ENCODE measurements around the gene EPHA6.
"Not testable (repeated sequence)": the region's sequence is repeated elsewhere in the genome, so short reads cannot be mapped to it uniquely, and the experiment has no call there.

The EPHA6 gene

GRCh38 chr3:97480696-97481289 is 666.4 kb downstream of the EPHA6 start:
- DNase-seq = not testable (repeated sequence)

DNA sequence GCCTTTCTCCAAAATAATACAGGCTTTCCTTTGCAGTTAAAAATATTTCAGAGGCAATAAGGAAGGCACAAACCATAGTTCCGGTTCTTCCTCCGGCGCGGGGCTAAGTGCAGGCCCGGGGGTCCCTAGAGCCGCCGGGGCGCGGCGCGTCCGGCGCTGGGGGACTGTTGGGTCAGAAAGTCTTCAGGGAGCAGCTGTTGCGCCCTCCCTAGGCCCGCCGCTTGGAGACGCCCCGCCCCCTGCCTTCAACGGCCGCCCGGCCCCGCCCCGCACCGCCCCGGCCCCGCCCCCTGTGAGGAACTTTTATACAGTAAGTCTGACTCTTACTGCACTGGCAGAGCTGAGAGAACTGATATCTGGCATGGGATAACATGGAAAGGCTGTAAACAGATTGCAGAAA is 667.0 kb downstream of the EPHA6 start:
- DNase-seq = no peak

GRCh38 chr3:97485206-97485605 is 670.8 kb downstream of the EPHA6 start:
- DNase-seq = no peak

- DNase-seq = no peak
These were observed 673.2 kb downstream of the EPHA6 start for GRCh38 chr3:97487587-97487986.

DNA sequence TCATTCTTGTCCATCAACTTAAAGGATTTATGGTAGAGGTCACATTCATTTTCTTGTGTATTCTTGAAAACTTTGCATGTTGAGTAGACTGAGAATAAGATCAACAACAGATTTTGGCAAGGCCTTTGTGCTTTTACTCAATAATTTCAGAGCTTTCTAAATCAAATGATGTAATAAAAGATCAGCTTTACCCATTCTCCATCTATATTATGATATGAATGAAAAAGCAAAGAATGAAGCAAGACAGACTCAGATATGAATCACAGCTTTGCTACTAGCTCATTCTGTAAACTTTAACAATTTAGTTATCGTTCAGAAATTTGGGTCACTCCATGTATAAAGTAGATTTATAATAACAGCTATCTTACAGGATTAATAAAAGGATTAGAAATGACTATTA is 674.3 kb downstream of the EPHA6 start:
- DNase-seq = no peak

DNA sequence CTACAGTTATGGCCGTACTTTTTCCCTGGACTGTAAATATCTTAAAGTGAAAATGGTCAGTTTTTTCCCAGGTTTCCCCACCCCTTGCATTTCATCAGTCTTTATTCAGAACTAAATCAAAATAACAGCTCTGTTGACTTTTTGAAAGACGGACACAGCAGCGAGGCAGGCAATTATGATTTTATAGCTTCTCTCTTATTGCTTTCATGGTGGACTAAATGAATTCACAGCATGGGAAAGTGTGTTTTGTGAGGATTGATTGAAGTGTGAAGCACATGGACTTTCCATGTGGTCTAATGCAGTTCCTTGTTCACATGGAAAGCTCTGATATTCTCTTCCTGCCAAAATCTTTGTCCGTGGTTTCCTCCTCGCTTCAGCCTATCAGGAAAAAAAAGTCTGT is 681.5 kb downstream of the EPHA6 start:
- DNase-seq = no peak

- no peak for DNase-seq
These were observed 682.7 kb downstream of the EPHA6 start for GRCh38 chr3:97497138-97497537.

DNA sequence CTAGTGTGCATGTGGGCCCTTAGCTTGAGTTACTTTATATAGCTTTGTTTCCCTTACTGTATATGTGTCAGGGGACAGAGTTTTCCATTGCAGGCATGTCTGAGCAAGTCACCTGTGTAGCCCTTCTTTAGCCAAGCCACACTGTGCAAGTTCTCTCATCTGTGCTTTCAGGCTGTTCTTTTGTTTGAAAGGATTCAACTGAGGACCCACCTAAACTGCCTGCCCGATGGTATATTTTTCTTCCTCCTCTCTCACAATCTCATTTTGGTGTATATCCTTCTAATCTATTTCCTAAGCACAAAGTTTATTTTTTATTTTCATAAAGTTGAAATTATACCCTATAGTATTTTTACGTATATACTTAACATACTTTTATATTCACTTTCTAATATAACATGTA is 690.1 kb downstream of the EPHA6 start:
- DNase-seq = no peak

DNA sequence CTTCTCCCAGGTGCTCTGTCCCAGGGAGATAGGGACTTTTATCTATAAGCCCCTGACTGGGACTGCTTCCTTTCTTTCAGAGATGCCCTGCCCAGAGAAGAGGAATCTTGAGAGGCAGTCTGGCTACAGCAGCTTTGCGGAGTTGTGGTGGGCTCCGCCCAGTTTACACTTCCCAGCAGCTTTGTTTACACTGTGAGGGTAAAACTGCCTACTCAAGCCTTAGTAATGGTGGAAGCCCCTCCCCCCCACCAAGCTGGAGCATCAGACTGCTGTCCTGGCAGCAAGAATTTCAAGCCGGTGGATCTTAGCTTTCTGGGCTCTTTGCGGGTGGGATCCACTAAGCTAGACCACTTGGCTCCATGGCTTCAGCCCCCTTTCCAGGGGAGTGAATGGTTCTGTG is 696.4 kb downstream of the EPHA6 start:
- DNase-seq = no peak

GRCh38 chr3:97515076-97515475 is 700.7 kb downstream of the EPHA6 start:
- no peak for DNase-seq

GRCh38 chr3:97530691-97531090 is 716.3 kb downstream of the EPHA6 start:
- DNase-seq = no peak

GRCh38 chr3:97547573-97547972 is 733.2 kb downstream of the EPHA6 start:
- not testable (repeated sequence) for DNase-seq

- DNase-seq = no peak
These were observed 736.0 kb downstream of the EPHA6 start for GRCh38 chr3:97550408-97550807.

DNA sequence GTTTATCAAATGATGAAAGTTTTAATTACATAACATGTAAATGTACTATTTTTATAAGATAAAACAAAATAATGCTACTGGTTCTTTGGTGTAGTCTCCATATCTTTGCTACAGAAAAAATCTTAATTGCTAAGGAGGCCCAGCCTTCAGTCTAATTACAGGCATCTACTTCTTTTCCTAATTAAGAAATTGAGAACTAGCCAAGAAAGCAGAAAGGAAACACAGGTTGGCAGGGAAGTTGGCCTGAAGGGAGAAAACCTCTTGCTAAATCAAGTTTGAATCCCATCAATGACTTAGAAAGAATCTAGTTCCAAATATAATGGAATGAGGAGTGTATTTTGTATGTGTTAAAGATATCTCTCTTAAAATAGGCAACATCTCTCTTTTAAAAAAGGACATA is 737.8 kb downstream of the EPHA6 start:
- DNase-seq = no peak

DNA sequence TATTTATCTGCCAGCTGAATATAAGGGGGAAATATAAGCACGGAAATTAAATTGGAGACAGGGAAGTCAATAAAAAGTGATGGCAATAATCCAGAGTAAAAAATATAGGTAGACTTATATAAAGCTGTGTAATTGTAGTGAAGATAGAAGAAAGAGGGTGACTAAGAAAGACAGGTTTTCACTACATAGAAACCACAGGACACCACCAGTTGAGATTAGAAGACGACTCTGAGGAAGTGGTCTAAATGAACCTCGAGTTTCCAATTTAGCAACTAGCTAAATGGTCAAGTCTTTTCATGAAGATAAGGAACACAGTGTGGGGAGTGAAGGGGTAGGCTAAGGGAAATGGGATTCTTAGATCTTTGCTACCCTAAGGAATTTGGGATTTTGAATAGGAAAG is 761.3 kb downstream of the EPHA6 start:
- DNase-seq = no peak

DNA sequence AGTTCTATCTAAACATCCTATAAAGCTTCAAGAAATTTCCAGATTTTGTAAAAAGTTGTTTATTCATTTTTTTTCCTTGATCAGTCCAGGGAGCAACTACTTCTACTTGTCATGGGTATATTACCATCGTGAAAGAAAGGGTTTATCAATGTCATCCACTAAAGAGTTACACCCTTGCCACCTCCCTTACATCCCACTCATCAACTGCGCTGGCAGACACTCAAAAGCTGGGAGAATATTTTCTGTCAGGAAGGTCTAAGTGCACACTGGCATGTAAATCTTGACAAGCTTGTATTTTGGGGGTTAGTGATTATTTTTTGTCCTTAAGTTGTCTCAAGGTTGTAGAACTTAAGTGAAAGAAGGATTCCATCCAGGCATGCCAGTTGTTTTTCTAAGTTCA is 761.8 kb downstream of the EPHA6 start:
- DNase-seq = no peak

DNA sequence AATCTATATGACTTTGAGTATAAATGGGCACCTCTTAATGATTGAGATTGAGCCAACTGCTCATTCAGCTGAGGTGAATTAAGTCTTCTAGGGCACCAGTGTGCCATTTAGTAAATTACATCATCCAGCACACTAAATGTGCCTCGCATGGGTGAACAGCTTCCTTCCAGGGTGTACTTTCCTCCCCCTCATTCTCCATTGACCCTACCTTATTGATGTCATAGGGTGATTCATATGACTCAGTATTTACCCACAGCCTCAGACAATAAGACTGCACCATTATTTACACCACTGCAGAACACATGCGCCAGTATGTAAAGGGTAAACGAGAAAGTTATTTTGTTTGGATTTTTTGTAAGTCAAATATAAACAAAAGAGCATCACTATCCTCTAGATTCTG is 765.0 kb downstream of the EPHA6 start:
- no peak for DNase-seq

DNA sequence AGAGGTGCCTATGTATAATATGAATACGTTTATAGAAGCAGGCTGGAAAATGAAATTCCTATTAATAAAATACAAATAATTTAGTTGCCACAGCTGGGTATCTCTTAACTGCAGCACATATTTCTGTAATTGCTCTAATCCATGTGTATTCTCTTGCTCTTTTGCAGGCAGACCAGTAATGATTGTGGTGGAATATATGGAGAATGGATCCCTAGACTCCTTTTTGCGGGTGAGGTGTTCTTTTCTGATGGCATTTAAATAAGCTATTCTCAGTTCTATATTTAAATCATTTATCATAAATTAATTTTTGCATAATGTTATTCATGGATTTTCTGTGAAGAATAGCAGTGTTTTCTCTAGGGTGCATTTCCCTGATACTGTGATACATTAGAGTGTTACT is 796.2 kb downstream of the EPHA6 start:
- DNase-seq = no peak

DNA sequence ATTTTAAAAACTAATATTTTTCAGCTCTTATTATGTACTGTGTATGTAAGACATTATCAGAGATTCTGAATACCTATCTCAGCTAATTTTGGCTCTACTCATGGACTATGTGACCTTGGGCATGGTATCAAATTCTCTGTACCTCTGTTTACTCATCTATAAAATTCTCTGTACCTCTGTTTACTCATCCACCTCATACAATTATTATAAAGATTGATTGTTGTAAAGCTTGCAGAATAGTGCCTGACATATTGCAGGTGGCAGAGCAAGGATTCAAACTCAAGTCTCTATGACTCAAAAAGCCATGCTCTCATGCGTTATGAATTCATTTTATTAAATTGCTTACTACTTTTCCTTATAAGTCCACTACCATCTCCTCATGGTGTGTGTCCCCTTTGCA is 798.2 kb downstream of the EPHA6 start:
- DNase-seq = no peak

- DNase-seq = no peak
These were observed 798.7 kb downstream of the EPHA6 start for GRCh38 chr3:97613139-97613538.

- DNase-seq = not testable (repeated sequence)
These were observed 806.1 kb downstream of the EPHA6 start for GRCh38 chr3:97620514-97620913.

DNA sequence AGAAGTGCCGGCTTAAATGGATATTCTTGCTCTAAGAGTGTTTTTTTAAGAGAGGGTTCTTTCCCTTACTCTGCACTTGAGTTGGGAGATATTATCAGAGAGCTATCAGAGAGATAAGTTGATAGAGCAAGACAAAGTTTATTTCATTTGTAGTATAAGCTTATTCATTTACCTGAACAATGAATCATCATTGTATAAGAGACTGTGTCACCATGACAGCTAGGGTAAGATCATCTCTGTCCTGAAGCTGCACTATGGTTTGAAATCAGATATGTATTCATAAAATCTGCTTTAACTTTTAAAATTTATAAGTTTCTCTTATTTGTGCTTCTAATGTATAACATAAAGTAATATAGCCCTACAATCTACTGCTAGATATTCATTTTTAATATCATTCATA is 822.1 kb downstream of the EPHA6 start:
- DNase-seq = no peak

- DNase-seq = no peak
These were observed 832.5 kb downstream of the EPHA6 start for GRCh38 chr3:97646932-97647331.

- DNase-seq = no peak
These were observed 833.1 kb downstream of the EPHA6 start for GRCh38 chr3:97647441-97647982.

- DNase-seq = no peak
These were observed 841.6 kb downstream of the EPHA6 start for GRCh38 chr3:97655971-97656370.
